Head of caudate nucleus (tissue), 42 donors: Measurements from ENCODE around the gene MAP3K19.
A peak's percentile ranks its signal among the peaks of the same experiment; 100 is the strongest.
"Not testable (repeated sequence)": the region's sequence is repeated elsewhere in the genome, so short reads cannot be mapped to it uniquely, and the experiment has no call there.

Experiments
- DNase-seq, 42 donors: peaks; one replicate each; pipeline versions ENCODE4 v3.0.0 to v3.0.0-alpha.2; 2020 to 2021; ENCODE audit warnings: mixed read lengths in 7 of 42
- intact Hi-C: fragments of 100-400 bp; cut with DNase I; formaldehyde crosslinking; loops from one replicate; pipeline ENCODE4 v1.15.0; 2022

Gene MAP3K19

DNA sequence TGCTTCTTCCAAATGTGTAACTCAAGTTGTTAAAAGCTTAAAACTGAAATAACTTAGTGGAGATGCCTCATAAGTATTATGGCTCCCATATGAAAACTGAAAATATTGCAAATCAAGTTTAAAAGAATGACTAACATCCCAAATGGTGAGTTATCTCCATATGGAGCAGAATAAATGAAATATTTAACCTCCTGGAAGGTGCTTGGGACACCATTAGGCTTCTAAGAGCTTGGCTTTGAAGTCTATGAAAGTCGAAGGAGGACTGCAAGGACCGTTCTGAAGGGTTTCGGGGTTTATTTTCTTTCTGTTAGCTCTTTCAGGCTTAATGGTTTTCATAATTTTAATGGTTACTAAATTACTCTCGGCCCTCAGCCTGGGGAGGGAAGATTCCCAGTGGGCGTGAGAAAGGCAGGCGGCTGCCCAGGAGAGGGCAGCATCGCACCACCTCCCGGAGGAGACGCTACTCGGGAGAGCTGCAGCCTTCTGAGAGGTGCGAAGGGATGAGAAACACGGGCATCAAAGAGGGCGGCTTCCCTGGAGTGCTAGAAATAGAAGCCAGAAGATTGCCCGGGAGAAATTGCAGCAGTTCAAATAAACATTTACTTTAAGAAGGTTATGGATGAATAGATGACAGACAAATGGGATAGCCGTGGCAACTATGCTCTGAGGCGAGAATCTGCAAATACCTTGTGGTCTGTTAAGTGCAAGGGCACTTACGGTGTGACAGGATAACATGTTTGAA lies 43.1 kb downstream of the MAP3K19 start:
- intact Hi-C loops = no loop called here

GRCh38 chr2:135002836-135003235 lies 44.4 kb downstream of the MAP3K19 start:
- intact Hi-C loops = no loop called here

More for the DNA sequence above, 43.1 kb downstream of the MAP3K19 start:
- DNase-seq = peak; percentile 39 to 90 (median 81)

GRCh38 chr2:134999521-134999920 lies 47.7 kb downstream of the MAP3K19 start:
- intact Hi-C loops = loop anchor here (10.0 kb wide), 1 partner anchor 705 kb away; no protein-coding TSS in a partner anchor

More at GRCh38 chr2:135002836-135003235, 44.4 kb downstream of the MAP3K19 start:
- DNase-seq = no peak

GRCh38 chr2:134988994-134989605 lies 58.1 kb downstream of the MAP3K19 start:
- DNase-seq = no peak
- intact Hi-C loops = loop anchor here (10.0 kb wide), 1 partner anchor 606 kb away; no protein-coding TSS in a partner anchor

More at GRCh38 chr2:134999521-134999920, 47.7 kb downstream of the MAP3K19 start:
- DNase-seq = no peak

GRCh38 chr2:134985061-134985460 lies 62.2 kb downstream of the MAP3K19 start:
- intact Hi-C loops = loop anchor here (10.0 kb wide), 1 partner anchor 610 kb away; no protein-coding TSS in a partner anchor

DNA sequence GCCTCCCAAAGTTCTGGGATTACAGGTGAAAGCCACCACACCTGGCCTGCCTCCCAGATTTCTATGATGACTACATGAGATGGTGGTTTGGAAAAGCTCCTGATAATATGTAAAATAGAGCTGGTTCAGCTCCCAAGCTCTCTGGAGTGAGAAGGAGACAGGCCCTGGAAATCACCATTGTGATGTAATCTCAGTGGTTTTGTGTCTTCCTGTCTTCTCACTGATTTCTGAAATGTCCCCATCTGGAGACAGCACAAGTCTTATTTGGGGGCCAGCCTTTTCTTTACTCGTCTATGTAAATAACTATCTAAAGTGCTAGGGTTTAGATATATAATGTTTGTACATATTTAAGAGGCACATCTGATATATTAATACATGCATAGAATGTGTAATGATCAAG lies 64.6 kb downstream of the MAP3K19 start:
- no peak for DNase-seq
- intact Hi-C loops = loop anchor here (10.0 kb wide), 1 partner anchor 612 kb away; no protein-coding TSS in a partner anchor

More at GRCh38 chr2:134985061-134985460, 62.2 kb downstream of the MAP3K19 start:
- peak in 1 of 42 donors; percentile 4 for DNase-seq

- intact Hi-C loops = loop anchor here (10.0 kb wide), 1 partner anchor 614 kb away; no protein-coding TSS in a partner anchor
- DNase-seq = no peak
Observed at GRCh38 chr2:134980639-134981038, 66.6 kb downstream of the MAP3K19 start.

- DNase-seq = no peak
- intact Hi-C loops = no loop called here
Observed at GRCh38 chr2:134979221-134979620, 68.0 kb downstream of the MAP3K19 start.

DNA sequence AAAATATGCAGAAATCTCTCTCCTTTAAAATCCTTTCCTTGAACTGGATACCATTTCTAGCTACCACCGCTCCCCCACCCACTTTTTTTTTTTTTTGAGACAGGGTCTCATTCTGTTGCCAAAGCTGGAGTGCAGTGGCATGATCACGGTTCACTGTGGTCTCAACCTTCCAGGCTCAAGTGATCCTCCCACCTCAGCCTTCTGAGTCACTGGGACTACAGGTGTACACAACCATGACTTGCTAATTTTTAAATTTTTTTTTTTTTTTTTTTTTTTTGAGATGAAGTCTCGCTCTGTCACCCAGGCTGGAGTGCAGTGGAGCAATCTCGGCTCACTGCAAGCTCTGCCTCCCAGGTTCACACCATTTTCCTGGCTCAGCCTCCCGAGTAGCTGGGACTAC lies 70.1 kb downstream of the MAP3K19 start:
- intact Hi-C loops = not testable (repeated sequence)

GRCh38 chr2:134976074-134976702 lies 71.1 kb downstream of the MAP3K19 start:
- no peak for DNase-seq
- intact Hi-C loops = no loop called here

More for the DNA sequence above, 70.1 kb downstream of the MAP3K19 start:
- DNase-seq = not testable (repeated sequence)

- intact Hi-C loops = no loop called here
- DNase-seq = no peak
Observed at GRCh38 chr2:134975281-134976009, 71.8 kb downstream of the MAP3K19 start.

DNA sequence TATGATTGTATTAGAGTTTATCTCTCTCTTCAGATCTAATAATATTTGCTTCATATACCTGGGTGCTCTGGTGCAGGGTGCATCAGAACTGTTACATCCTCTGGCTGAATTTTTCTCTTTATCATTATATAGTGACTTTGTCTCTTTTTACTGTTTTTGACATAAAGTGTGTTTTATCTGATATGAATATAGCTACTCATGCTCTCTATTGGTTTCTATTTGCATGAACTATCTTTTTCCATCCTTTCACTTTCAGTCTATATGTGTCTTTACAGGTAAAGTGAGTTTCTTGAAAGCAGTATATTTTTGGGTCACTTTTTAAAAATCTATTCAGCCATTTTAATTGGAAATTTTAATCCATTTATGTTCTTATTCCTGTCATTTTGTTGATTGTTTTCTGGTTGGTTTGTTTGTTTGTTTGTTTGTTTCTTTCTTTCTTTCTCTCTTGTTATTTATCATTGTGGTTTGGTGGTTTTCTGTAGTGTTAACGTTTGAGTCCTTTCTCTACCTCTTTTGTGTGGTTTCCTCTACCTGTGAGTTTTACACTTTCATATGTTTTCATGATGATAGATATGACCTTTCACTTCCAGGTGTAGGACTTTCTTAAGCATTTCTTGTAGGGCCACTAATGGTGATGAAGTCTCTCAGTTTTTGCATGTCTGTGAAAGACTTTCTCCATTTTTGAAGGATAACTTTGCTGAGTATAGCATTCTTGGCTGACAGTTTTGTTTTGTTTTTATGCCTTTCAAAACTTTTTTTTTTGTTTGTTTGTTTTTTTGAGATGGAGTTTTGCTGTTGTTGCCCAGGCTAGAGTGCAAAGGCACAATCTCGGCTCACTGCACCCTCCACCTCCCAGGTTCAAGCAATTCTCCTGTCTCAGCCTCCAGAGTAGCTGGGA lies 73.8 kb downstream of the MAP3K19 start:
- intact Hi-C loops = no loop called here
- no peak for DNase-seq

- DNase-seq, intact Hi-C loops: not testable (repeated sequence)
Observed at GRCh38 chr2:134967166-134967565, 80.1 kb downstream of the MAP3K19 start.

GRCh38 chr2:134957477-134957876 lies 89.8 kb downstream of the MAP3K19 start:
- intact Hi-C loops = no loop called here
- no peak for DNase-seq

- intact Hi-C loops = no loop called here
- DNase-seq = no peak
Observed at GRCh38 chr2:134955744-134956143, 91.5 kb downstream of the MAP3K19 start.

- intact Hi-C loops = no loop called here
- DNase-seq = no peak
Observed at GRCh38 chr2:134954065-134954464, 93.2 kb downstream of the MAP3K19 start.

- intact Hi-C loops = no loop called here
- DNase-seq = no peak
Observed at GRCh38 chr2:134952608-134953007, 94.6 kb downstream of the MAP3K19 start.

DNA sequence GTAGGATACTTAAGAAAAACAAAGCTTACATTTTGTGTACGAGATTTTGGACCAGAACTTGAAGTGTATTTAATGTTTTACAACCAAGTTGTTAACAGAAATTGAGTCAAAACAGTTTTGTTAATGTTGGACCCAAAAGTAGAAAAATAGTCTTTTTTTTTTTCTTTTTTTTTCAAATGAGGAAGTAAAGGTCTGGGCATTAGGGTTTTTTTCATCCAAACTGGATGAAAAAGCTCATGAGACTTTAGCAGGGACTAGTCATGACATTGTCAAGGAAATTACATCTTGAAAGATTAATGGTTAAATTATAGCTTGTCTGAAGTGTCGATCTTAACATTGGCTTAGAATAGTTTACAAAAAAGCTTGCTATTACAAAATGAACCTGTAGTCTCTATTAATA lies 96.4 kb downstream of the MAP3K19 start:
- DNase-seq = no peak
- intact Hi-C loops = no loop called here
